ENCODE measurements around the gene SMYD5. TPM values are rescaled to one million over a fixed set of nuclear protein-coding genes. Genes with fewer than 3 reads are reported as not detected.

The SMYD5 gene
- total RNA-seq, 1 experiment from 2014 or later = 37.4 TPM

DNA sequence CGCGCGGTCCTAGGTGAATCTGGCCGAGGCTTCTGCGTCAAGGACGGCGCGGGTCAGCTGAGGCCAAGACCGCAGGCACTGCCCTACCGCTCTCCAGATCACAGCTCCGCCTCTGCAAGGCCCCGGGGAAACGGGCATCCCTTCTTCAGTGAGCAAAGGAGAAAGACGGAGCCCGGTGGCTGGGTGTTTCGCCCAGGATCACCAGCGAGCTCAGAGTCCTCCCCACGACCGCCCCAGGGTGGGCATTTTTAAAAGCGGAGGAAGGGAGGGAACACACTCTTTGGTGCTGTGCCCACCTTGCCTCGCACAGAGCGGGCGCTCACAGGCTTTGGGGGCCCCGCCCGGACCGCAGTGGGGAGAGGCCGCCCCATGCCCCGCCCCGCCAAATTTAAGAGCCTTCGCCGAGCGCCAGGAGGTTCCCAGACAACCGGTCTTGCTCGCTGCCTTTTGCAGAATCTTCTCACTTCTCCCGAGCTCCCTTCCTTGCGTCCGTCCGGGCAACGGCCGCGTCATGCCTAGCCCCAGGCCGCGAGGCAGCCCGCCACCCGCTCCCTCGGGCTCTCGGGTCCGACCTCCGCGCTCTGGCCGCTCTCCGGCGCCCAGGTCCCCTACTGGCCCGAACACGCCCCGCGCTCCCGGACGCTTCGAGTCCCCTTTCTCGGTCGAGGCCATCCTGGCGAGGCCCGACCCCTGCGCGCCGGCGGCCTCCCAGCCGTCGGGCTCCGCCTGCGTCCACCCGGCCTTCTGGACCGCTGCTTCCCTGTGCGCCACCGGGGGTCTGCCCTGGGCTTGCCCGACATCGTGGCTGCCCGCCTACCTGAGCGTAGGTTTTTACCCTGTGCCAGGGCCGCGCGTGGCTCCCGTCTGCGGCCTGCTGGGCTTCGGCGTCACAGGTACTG lies 11.6 kb upstream of the SMYD5 start, which contains the start of gene NOTO:
Gene NOTO, plus strand, starts transcription at position 419 of the 899 bp plus-strand sequence. Its CDS starts 93 bp downstream, at position 512.
- Histone ChIP-seq H3K4me2 (ENCODE audit: low read length) (no peak within 1 kb of the TSS), H3K4me3 (replicated peaks in 1 of 2; ENCODE audit: low read depth in 1 of 2, low read length in 2 of 2) (no peak within 1 kb of the TSS), H3K9ac (ENCODE audit: low read length) (no peak within 1 kb of the TSS), H3K27ac (ENCODE audit: low read depth, low read length) (no peak within 1 kb of the TSS), H3K27me3 (ENCODE audit: insufficient read depth, low read length) (no peaks in the 10 kb centered on the region), H3K36me3 (ENCODE audit: control insufficient read depth in 1 of 2, insufficient read depth in 2 of 2, low read length in 2 of 2) (no peaks in the 10 kb centered on the region), H2AFZ (ENCODE audit: low read depth, low read length, poor library complexity, severe bottlenecking) (no peak within 1 kb of the TSS), H3K79me2 (ENCODE audit: insufficient read depth, low read length) (no peaks in the 10 kb centered on the region), H3K9me2 (ENCODE audit: insufficient read depth) (no peaks in the 10 kb centered on the region), H4K20me1 (ENCODE audit: insufficient read depth) (no peaks in the 10 kb centered on the region), H3K9me3 (ENCODE audit: control insufficient read depth in 1 of 2, insufficient read depth in 1 of 2, low read depth in 1 of 2, low read length in 2 of 2) (no peaks in the 10 kb centered on the region), H3K4me1 (ENCODE audit: control insufficient read depth in 1 of 2, insufficient read depth in 2 of 2, low read length in 2 of 2) (peaks cover 0 to 5% of the 10 kb centered on the region in 2 experiments; a peak in 2 of 4 replicates)
- CTCF ChIA-PET = interaction anchor here (1.0 kb wide), 1 partner anchor 10 kb away, joined by 4 read pairs; no protein-coding TSS in a partner anchor
- TF ChIP-seq YY1 (IDR thresholded peaks at IDR 0.05; ENCODE audit: extremely low read depth, insufficient replicate concordance, low read depth, low read length) (no peak), POLR2AphosphoS5 (IDR thresholded peaks at IDR 0.05; ENCODE audit: low read depth, low read length) (no peak), SRF (IDR thresholded peaks at IDR 0.05; ENCODE audit: low read depth) (no peak), JUND (IDR thresholded peaks at IDR 0.05) (no peak), EZH2 (IDR thresholded peaks at IDR 0.05) (no peak), ZNF274 (IDR thresholded peaks at IDR 0.05; ENCODE audit: low read depth, low read length) (no peak), POLR2A (IDR thresholded peaks at IDR 0.05; ENCODE audit: borderline replicate concordance, extremely low read depth, insufficient read depth, insufficient read length) (no peak)
- DNase-seq (ENCODE audit: low read depth, low spot score) (no peak), ATAC-seq (no peak)
- no TSS peak for BruUV-seq (replicated peaks)
- RAD21 ChIA-PET (ENCODE audit: low non-redundant PET in 1 of 2, low total read pairs in 2 of 2, uncharacterized antibody in 2 of 2, unreplicated experiment in 2 of 2) = no interaction called here
- intact Hi-C loops (cut with micrococcal nuclease) = no loop called here
- POLR2A ChIA-PET = no interaction called here

DNA sequence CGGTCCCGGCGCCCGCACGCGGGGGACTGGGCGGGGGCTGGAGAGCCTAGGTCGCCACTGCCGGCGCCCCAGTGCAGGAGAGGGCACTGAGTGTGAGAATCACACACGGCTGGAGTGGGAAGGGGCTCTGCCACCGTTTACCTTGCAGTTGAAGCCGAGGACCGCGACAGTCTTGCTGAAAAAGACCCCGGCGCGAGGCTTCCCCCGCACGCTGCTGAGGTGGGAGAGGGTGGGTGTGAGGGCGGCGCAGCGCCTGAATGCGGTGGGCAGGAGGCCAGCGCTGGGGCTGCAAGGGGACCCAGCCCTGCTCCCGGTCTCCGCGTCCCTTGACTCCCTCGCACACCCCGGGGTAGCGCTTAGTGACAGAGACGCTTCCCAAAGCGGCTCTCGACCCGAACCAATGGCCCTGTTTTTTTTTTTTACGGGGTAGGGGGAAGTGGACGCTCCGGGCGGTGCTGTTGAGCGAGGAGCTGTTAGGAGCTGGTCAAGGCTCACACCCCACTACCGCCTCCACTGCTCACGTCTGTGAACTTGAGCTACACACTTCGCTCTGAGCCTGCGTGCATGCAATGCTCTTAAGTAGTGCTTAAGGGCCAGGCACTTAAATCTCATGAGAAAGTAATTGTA lies 10.9 kb upstream of the SMYD5 start:
- no peak overlapping the region for H3K27ac ChIP-seq (ENCODE audit: low read depth, low read length)
- H3K4me2 ChIP-seq (ENCODE audit: low read length) = no peak overlapping the region
- ChIA-PET RAD21 (ENCODE audit: low non-redundant PET in 1 of 2, low total read pairs in 2 of 2, uncharacterized antibody in 2 of 2, unreplicated experiment in 2 of 2) (no interaction called here), CTCF (interaction anchor here (1.0 kb wide), 1 partner anchor 9 kb away, joined by 3 read pairs; no protein-coding TSS in a partner anchor), POLR2A (no interaction called here)
- no peak overlapping the region for H3K4me3 ChIP-seq (replicated peaks in 1 of 2; ENCODE audit: low read depth in 1 of 2, low read length in 2 of 2)
- no peaks in the 10 kb centered on the region for H3K9me2 ChIP-seq (ENCODE audit: insufficient read depth)
- ATAC-seq (no peak), DNase-seq (ENCODE audit: low read depth, low spot score) (no peak)
- no TSS peak for BruUV-seq (replicated peaks)
- H3K9ac ChIP-seq (ENCODE audit: low read length) = no peak overlapping the region
- no peaks in the 10 kb centered on the region for H3K79me2 ChIP-seq (ENCODE audit: insufficient read depth, low read length)
- peaks cover 0 to 5% of the 10 kb centered on the region in 2 experiments; a peak in 2 of 4 replicates for H3K4me1 ChIP-seq (ENCODE audit: control insufficient read depth in 1 of 2, insufficient read depth in 2 of 2, low read length in 2 of 2)
- no peaks in the 10 kb centered on the region for H3K27me3 ChIP-seq (ENCODE audit: insufficient read depth, low read length)
- intact Hi-C loops (cut with micrococcal nuclease) = no loop called here
- H3K36me3 ChIP-seq (ENCODE audit: control insufficient read depth in 1 of 2, insufficient read depth in 2 of 2, low read length in 2 of 2) = no peaks in the 10 kb centered on the region
- H3K9me3 ChIP-seq (ENCODE audit: control insufficient read depth in 1 of 2, insufficient read depth in 1 of 2, low read depth in 1 of 2, low read length in 2 of 2) = no peaks in the 10 kb centered on the region
- no peaks in the 10 kb centered on the region for H4K20me1 ChIP-seq (ENCODE audit: insufficient read depth)
- no peak overlapping the region for H2AFZ ChIP-seq (ENCODE audit: low read depth, low read length, poor library complexity, severe bottlenecking)
- no peak for TF ChIP-seq CBX3 (IDR thresholded peaks at IDR 0.05; ENCODE audit: low read depth)
- TF ChIP-seq ZNF274 (IDR thresholded peaks at IDR 0.05; ENCODE audit: low read depth, low read length) = no peak
- TF ChIP-seq ELF1 (IDR thresholded peaks at IDR 0.05; ENCODE audit: borderline replicate concordance, low read depth) = no peak
- TF ChIP-seq, protein P1, sequence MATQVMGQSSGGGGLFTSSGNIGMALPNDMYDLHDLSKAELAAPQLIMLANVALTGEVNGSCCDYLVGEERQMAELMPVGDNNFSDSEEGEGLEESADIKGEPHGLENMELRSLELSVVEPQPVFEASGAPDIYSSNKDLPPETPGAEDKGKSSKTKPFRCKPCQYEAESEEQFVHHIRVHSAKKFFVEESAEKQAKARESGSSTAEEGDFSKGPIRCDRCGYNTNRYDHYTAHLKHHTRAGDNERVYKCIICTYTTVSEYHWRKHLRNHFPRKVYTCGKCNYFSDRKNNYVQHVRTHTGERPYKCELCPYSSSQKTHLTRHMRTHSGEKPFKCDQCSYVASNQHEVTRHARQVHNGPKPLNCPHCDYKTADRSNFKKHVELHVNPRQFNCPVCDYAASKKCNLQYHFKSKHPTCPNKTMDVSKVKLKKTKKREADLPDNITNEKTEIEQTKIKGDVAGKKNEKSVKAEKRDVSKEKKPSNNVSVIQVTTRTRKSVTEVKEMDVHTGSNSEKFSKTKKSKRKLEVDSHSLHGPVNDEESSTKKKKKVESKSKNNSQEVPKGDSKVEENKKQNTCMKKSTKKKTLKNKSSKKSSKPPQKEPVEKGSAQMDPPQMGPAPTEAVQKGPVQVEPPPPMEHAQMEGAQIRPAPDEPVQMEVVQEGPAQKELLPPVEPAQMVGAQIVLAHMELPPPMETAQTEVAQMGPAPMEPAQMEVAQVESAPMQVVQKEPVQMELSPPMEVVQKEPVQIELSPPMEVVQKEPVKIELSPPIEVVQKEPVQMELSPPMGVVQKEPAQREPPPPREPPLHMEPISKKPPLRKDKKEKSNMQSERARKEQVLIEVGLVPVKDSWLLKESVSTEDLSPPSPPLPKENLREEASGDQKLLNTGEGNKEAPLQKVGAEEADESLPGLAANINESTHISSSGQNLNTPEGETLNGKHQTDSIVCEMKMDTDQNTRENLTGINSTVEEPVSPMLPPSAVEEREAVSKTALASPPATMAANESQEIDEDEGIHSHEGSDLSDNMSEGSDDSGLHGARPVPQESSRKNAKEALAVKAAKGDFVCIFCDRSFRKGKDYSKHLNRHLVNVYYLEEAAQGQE (IDR thresholded peaks at IDR 0.05; ENCODE audit: low read depth) = no peak
- TF ChIP-seq POLR2AphosphoS5 (IDR thresholded peaks at IDR 0.05; ENCODE audit: low read depth, low read length) = no peak
- no peak for TF ChIP-seq FOSL1 (IDR thresholded peaks at IDR 0.05; ENCODE audit: low read depth)
- TF ChIP-seq POLR2A (IDR thresholded peaks at IDR 0.05; ENCODE audit: borderline replicate concordance, extremely low read depth, insufficient read depth, insufficient read length) = no peak
- TF ChIP-seq EZH2 (IDR thresholded peaks at IDR 0.05) = no peak
- TF ChIP-seq TCF7L2 (IDR thresholded peaks at IDR 0.05; ENCODE audit: borderline replicate concordance, extremely low read depth, insufficient read depth, insufficient read length) = no peak
- TF ChIP-seq ZFX (IDR thresholded peaks at IDR 0.05) = no peak
- TF ChIP-seq SRF (IDR thresholded peaks at IDR 0.05; ENCODE audit: low read depth) = no peak
- no peak for TF ChIP-seq EGR1 (IDR thresholded peaks at IDR 0.05; ENCODE audit: low read depth)
